Lower leg skin (tissue), 3 donors: Measurements from ENCODE around the gene NPR1.

Experiments
- CTCF ChIP-seq, 3 donors: fragments of 450-650 bp; IDR thresholded peaks; one replicate each; pipeline ENCODE4 v1.5.1; 2016; ENCODE audit warnings: antibody characterized with exemption in 3 of 3, mild to moderate bottlenecking in 3 of 3, moderate library complexity in 2 of 3
- POLR2A ChIP-seq, 2 donors: fragments of 450-650 bp; IDR thresholded peaks; one replicate each; pipeline ENCODE4 v1.6.1; 2016 to 2017; ENCODE audit warnings: antibody characterized with exemption in 2 of 2, mild to moderate bottlenecking in 1 of 2, moderate library complexity in 1 of 2

- no peak for TF ChIP-seq POLR2A (IDR thresholded peaks at IDR 0.05)
- no peak for TF ChIP-seq CTCF (IDR thresholded peaks at IDR 0.05)
Observed at GRCh38 chr1:153679337-153680119, 1.0 kb downstream of the NPR1 start.
